Common myeloid progenitor, CD34-positive (primary cell): ENCODE results near the gene RRP36.

Experiments used
- CTCF ChIA-PET: fragments of 350-600 bp; sonication (Branson Sonifier 250); formaldehyde crosslinking; loops from one replicate; lab custom pipeline; 2021; ENCODE audit warnings: antibody characterized with exemption; lab: Charles Lee
- POLR2A ChIA-PET: fragments of 350-600 bp; sonication (Branson Sonifier 250); formaldehyde crosslinking; loops from one replicate; lab custom pipeline; 2021; ENCODE audit warnings: antibody characterized with exemption; lab: Charles Lee
- DNase-seq, 3 donors: peaks; one replicate each; pipeline versions ENCODE4 v3.0.0 to v3.0.0-alpha.2; 2013
- H3K27ac ChIP-seq, 2 experiments: 1 replicate in 1 of 2; 2 replicates in 1 of 2; pipeline ENCODE4 v1.7.0; 2013; ENCODE audit warnings: inconsistent platforms in 2 of 2, low read length in 2 of 2, mild to moderate bottlenecking in 2 of 2, low read depth in 1 of 2, moderate library complexity in 1 of 2; ENCODE audit not compliant: severe bottlenecking in 2 of 2, insufficient read depth in 1 of 2, poor library complexity in 1 of 2
- H3K27me3 ChIP-seq, 5 experiments: replicated peaks in 2 of 5; 1 replicate in 3 of 5; 2 replicates in 2 of 5; pipeline versions ENCODE4 v1.6.1 to v1.7.0; 2013; ENCODE audit warnings: low read length in 4 of 5, mild to moderate bottlenecking in 2 of 5, moderate library complexity in 2 of 5, inconsistent platforms in 1 of 5; ENCODE audit not compliant: insufficient read depth in 5 of 5, control insufficient read depth in 4 of 5
- H3K36me3 ChIP-seq, 4 experiments: 1 replicate in 2 of 4; 2 replicates in 2 of 4; pipeline versions ENCODE4 v1.6.1 to v1.7.0; 2013; ENCODE audit warnings: low read length in 3 of 4, control low read depth in 1 of 4, mild to moderate bottlenecking in 1 of 4; ENCODE audit not compliant: control insufficient read depth in 4 of 4, insufficient read depth in 4 of 4
- H3K4me1 ChIP-seq, 4 experiments: 1 replicate in 3 of 4; 2 replicates in 1 of 4; pipeline versions ENCODE4 v1.6.1 to v1.7.1; 2013; ENCODE audit warnings: low read length in 3 of 4, mild to moderate bottlenecking in 3 of 4, control low read depth in 1 of 4, inconsistent platforms in 1 of 4, moderate library complexity in 1 of 4; ENCODE audit not compliant: control insufficient read depth in 4 of 4, insufficient read depth in 4 of 4; ENCODE audit errors: control extremely low read depth in 1 of 4
- H3K4me3 ChIP-seq, 7 experiments: 1 replicate in 4 of 7; 2 replicates in 3 of 7; pipeline versions ENCODE4 v1.5.1 to v1.7.0; 2013; ENCODE audit warnings: mild to moderate bottlenecking in 7 of 7, low read length in 6 of 7, moderate library complexity in 6 of 7, inconsistent platforms in 2 of 7, low read depth in 2 of 7, control low read depth in 1 of 7; ENCODE audit not compliant: insufficient read depth in 4 of 7, control insufficient read depth in 1 of 7; ENCODE audit errors: extremely low read depth in 1 of 7
- H3K9me3 ChIP-seq, 5 experiments: 1 replicate in 4 of 5; 2 replicates in 1 of 5; pipeline versions ENCODE4 v1.6.1 to v1.7.1; 2013; ENCODE audit warnings: low read length in 4 of 5, mild to moderate bottlenecking in 2 of 5, inconsistent platforms in 1 of 5, low read depth in 1 of 5, moderate library complexity in 1 of 5; ENCODE audit not compliant: control insufficient read depth in 4 of 5, insufficient read depth in 2 of 5; ENCODE audit errors: control extremely low read depth in 1 of 5
- WGBS: methylation state at CpG from one replicate; pipeline ENCODE4 v1.1.5; 2013; ENCODE audit not compliant: insufficient coverage; 5-methylcytosine and 5-hydroxymethylcytosine counted together

The RRP36 gene

GRCh38 chr6:43070028-43070632 is 48.7 kb downstream of the RRP36 start:
- WGBS = 89% methylated on average over 5 of the region's 6 CpGs
- peak; percentile 71 to 88 (median 83) for DNase-seq
- ChIA-PET CTCF (interaction anchor here (0.7 to 3.8 kb wide), 6 partner anchors 12 to 77 kb away, joined by 4 to 28 read pairs (median 4); no protein-coding TSS in a partner anchor), POLR2A (no interaction called here)
- Histone ChIP-seq H3K9me3 (no peaks in the 10 kb centered on the region), H3K4me3 (no peak overlapping the region), H3K36me3 (peaks cover 5 to 27% (median 18%) of the 10 kb centered on the region in 4 experiments), H3K4me1 (peaks cover 0 to under 1% (median 0%) of the 10 kb centered on the region in 4 experiments), H3K27ac (no peak overlapping the region), H3K27me3 (no peaks in the 10 kb centered on the region)

GRCh38 chr6:43074847-43075669 is 53.6 kb downstream of the RRP36 start:
- WGBS = 100% methylated on average over 1 of the region's 6 CpGs
- H3K27ac ChIP-seq = no peak overlapping the region
- no peaks in the 10 kb centered on the region for H3K9me3 ChIP-seq
- H3K36me3 ChIP-seq = peaks cover 3 to 13% (median 11%) of the 10 kb centered on the region in 4 experiments
- DNase-seq = no peak
- no peaks in the 10 kb centered on the region for H3K27me3 ChIP-seq
- CTCF ChIA-PET = interaction anchor here (1.0 to 2.8 kb wide), 6 partner anchors 10 to 68 kb away, joined by 3 to 15 read pairs (median 4); no protein-coding TSS in a partner anchor
- peak overlapping the region in 2 of 7 experiments; percentile 61 to 88 for H3K4me3 ChIP-seq
- POLR2A ChIA-PET = no interaction called here
- H3K4me1 ChIP-seq = peaks cover 0 to 25% (median 20%) of the 10 kb centered on the region in 4 experiments

- DNase-seq = peak; percentile 59 to 82 (median 75)
- POLR2A ChIA-PET = interaction anchor here (0.5 kb wide), 1 partner anchor 44 kb away, joined by 3 read pairs; no protein-coding TSS in a partner anchor
- WGBS = 6% methylated on average over 36 of the region's 60 CpGs
Observed at GRCh38 chr6:43075670-43076463, 54.4 kb downstream of the RRP36 start, which contains the start of gene PTK7. PTK7 (plus strand) TSS chr6:43076314; CDS start chr6:43076489, 175 bp downstream.

GRCh38 chr6:43076464-43077332 is 55.3 kb downstream of the RRP36 start:
- POLR2A ChIA-PET = no interaction called here
- peak in 2 of 3 donors; percentile 42 to 49 for DNase-seq
- CTCF ChIA-PET = interaction anchor here (0.8 to 1.7 kb wide), 10 partner anchors 11 to 68 kb away, joined by 3 to 5 read pairs (median 3); partner anchors contain the start of genes KLC4 and MRPL2

More at GRCh38 chr6:43075670-43076463, 54.4 kb downstream of the RRP36 start, which contains the start of gene PTK7:
- peak within 1 kb of the TSS; percentile 81 to 94 (median 90) for H3K4me3 ChIP-seq
- H3K27me3 ChIP-seq = no peaks in the 10 kb centered on the region
- peaks cover 0 to 25% (median 20%) of the 10 kb centered on the region in 4 experiments for H3K4me1 ChIP-seq
- peak within 1 kb of the TSS in 1 of 2 experiments; percentile 71 for H3K27ac ChIP-seq
- H3K36me3 ChIP-seq = peaks cover 3 to 13% (median 11%) of the 10 kb centered on the region in 4 experiments
- CTCF ChIA-PET = interaction anchor here (1.1 to 2.8 kb wide), 6 partner anchors 12 to 68 kb away, joined by 3 to 15 read pairs (median 4); no protein-coding TSS in a partner anchor
- H3K9me3 ChIP-seq = no peaks in the 10 kb centered on the region

GRCh38 chr6:43077333-43077809 is 55.9 kb downstream of the RRP36 start:
- peak in 1 of 3 donors; percentile 33 for DNase-seq
- Histone ChIP-seq H3K4me3 (peak overlapping the region; percentile 81 to 94 (median 90)), H3K36me3 (peaks cover 3 to 10% (median 8%) of the 10 kb centered on the region in 4 experiments), H3K27ac (peak overlapping the region in 1 of 2 experiments; percentile 71), H3K4me1 (peaks cover 0 to 25% (median 20%) of the 10 kb centered on the region in 4 experiments), H3K27me3 (no peaks in the 10 kb centered on the region), H3K9me3 (no peaks in the 10 kb centered on the region)
- ChIA-PET CTCF (interaction anchor here (0.8 to 1.7 kb wide), 6 partner anchors 15 to 68 kb away, joined by 3 to 5 read pairs (median 4); partner anchors contain the start of genes KLC4 and MRPL2), POLR2A (no interaction called here)
- WGBS = 46% methylated on average over 4 of the region's 8 CpGs

More at GRCh38 chr6:43076464-43077332, 55.3 kb downstream of the RRP36 start:
- H3K4me1 ChIP-seq = peaks cover 0 to 25% (median 20%) of the 10 kb centered on the region in 4 experiments
- no peaks in the 10 kb centered on the region for H3K27me3 ChIP-seq
- peak overlapping the region in 1 of 2 experiments; percentile 71 for H3K27ac ChIP-seq
- H3K36me3 ChIP-seq = peaks cover 3 to 11% (median 9%) of the 10 kb centered on the region in 4 experiments
- H3K9me3 ChIP-seq = no peaks in the 10 kb centered on the region
- WGBS = under 1% methylated on average over 70 of the region's 72 CpGs
- peak overlapping the region; percentile 81 to 94 (median 90) for H3K4me3 ChIP-seq
